Heart right ventricle (tissue), 16 donors: ENCODE measurements around the gene ENGASE. TPM values are rescaled to one million over a fixed set of nuclear protein-coding genes. Genes with fewer than 3 reads are reported as not detected.

Source experiments
- ATAC-seq, 8 donors: fragments of 200-7000 bp; cut with Tn5 transposase; one replicate each; pipeline ENCODE4 v1.9.1; 2020; ENCODE audit warnings: mild to moderate bottlenecking in 8 of 8, moderate library complexity in 8 of 8, moderate number of reproducible peaks in 1 of 8
- DNase-seq, 2 donors: peaks; one replicate each; pipeline ENCODE4 v3.0.0-alpha.2; 2020
- H3K27ac ChIP-seq, 10 donors: fragments of 200-600 bp; sonication (generic) in 2 of 10; one replicate each; pipeline versions ENCODE4 v1.5.0 to v1.8.0; 2020 to 2022; ENCODE audit warnings: mild to moderate bottlenecking in 3 of 10
- H3K27me3 ChIP-seq, 7 donors: fragments of 200-600 bp; one replicate each; pipeline ENCODE4 v1.8.0; 2021 to 2022; ENCODE audit warnings: mild to moderate bottlenecking in 2 of 7
- H3K36me3 ChIP-seq, 9 donors: fragments of 200-600 bp; sonication (generic) in 1 of 9; one replicate each; pipeline versions ENCODE4 v1.5.0 to v1.8.0; 2020 to 2022; ENCODE audit warnings: mild to moderate bottlenecking in 2 of 9
- H3K4me1 ChIP-seq, 9 donors: fragments of 200-600 bp; sonication (generic) in 1 of 9; one replicate each; pipeline versions ENCODE4 v1.5.0 to v1.8.0; 2020 to 2022; ENCODE audit warnings: mild to moderate bottlenecking in 4 of 9
- H3K4me3 ChIP-seq, 10 donors: fragments of 200-600 bp; sonication (generic) in 2 of 10; one replicate each; pipeline versions ENCODE4 v1.5.0 to v1.8.0; 2020 to 2022; ENCODE audit warnings: mild to moderate bottlenecking in 7 of 10, moderate library complexity in 2 of 10
- H3K9me3 ChIP-seq, 11 donors: fragments of 200-600 bp in 10 of 11; sonication (generic) in 2 of 11; one replicate each; pipeline versions ENCODE4 v1.5.0 to v1.8.0; 2013 to 2022; ENCODE audit warnings: mild to moderate bottlenecking in 2 of 11, control low read depth in 1 of 11, moderate library complexity in 1 of 11
- WGBS, 2 donors: extraction: QIAGEN DNeasy Blood & Tissue Kit; methylation state at CpG; one replicate each; pipeline ENCODE4 v1.1.7; 2013; ENCODE audit warnings: inconsistent platforms in 1 of 2; 5-methylcytosine and 5-hydroxymethylcytosine counted together
- intact Hi-C, 10 donors: fragments of 100-400 bp; cut with DNase I; formaldehyde crosslinking; loops; one replicate each; pipeline versions ENCODE4 v1.11.1 to v1.14.2; 2022
- polyA plus RNA-seq, 2 donors: library from polyadenylated mRNA; stranded (reverse); fragments of 200-250 nt; gene quantifications; one replicate each; pipeline ENCODE4 v1.2.3, GENCODE V29; 2013
- total RNA-seq, 10 donors: library from RNA; stranded (reverse); fragmentation: NEBNext Ultra II Directional in 3 of 10; extraction: Animal tissue kit (Norgen Biotek cat#: 25700) in 3 of 10; gene quantifications; one replicate each; pipeline versions ENCODE4 v1.2.1 to v1.2.4, GENCODE V29; 2021 to 2023
- TF ChIP-seq, protein P1 (sequence below), 9 donors: fragments of 200-600 bp; sonication (generic) in 2 of 9; IDR thresholded peaks; one replicate each; pipeline versions ENCODE4 v1.5.0 to v1.8.0; 2021 to 2022; ENCODE audit warnings: antibody characterized with exemption in 9 of 9, mild to moderate bottlenecking in 5 of 9, moderate library complexity in 1 of 9
- donor health status: Arrhythmogenic right ventricular cardiomyopathy.
- donor health status: ischemic (EF 13 %, LVEDD 7.1; RV severe dilation, severe dysfunction).
- donor health status: healthy with polysubstance abuse.
- donor health status: DM: no; HTN: yes; CAD: no.
- donor health status: DM: no; HTN: no; CAD: no.
- donor health status: ischemic (EF 25% LVEDD 6.9; RV normal size, moderate dysfunction).
- donor health status: ischemic (EF 25% LVEDD 5.7; RV mildly dilated, moderate dysfunction).
- donor health status: healthy.
- donor health status: DM: yes; HTN: yes; CAD: no.
- donor health status: Ischemic cardiomyopathy.
- donor health status: ischemic (EF 35%, LVEDD 5.7; RV mildly dilated, moderate dysfunction).
- donor health status: nonischemic (EF 11% LVEDD 7.7; RV severe dilation, severe dysfunction).
- donor health status: DM: yes; HTN: yes; CAD: no.
- donor health status: PGD.
- donor health status: ischemic (EF 29% LVEDD 5.4; RV normal size, mild dysfunction).
- donor health status: nonischemic (EF 23%, LVEDD 6.1; RV moderate dilation, normal function).

ENGASE gene
- total and polyA plus RNA-seq, 12 donors: 9.7 to 54.1 (median 26.6) TPM

DNA sequence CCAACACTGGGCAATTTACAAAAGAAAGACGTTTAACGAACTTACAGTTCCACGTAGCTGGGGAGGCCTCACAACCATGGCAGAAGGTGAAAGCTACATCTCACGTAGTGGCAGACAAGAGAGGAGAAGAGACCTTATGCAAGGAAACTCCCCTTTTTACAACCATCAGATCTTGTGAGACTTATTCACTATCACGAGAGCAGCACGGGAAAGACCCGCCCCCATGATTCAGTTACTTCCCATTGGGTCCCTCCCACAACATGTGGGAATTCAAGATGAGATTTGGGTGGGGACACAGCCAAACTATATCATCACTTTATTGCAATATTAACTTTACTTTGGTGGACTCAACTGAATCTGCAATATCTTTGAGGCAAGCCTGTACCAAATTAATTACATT lies 11.9 kb upstream of the ENGASE start:
- TF ChIP-seq, protein P1, sequence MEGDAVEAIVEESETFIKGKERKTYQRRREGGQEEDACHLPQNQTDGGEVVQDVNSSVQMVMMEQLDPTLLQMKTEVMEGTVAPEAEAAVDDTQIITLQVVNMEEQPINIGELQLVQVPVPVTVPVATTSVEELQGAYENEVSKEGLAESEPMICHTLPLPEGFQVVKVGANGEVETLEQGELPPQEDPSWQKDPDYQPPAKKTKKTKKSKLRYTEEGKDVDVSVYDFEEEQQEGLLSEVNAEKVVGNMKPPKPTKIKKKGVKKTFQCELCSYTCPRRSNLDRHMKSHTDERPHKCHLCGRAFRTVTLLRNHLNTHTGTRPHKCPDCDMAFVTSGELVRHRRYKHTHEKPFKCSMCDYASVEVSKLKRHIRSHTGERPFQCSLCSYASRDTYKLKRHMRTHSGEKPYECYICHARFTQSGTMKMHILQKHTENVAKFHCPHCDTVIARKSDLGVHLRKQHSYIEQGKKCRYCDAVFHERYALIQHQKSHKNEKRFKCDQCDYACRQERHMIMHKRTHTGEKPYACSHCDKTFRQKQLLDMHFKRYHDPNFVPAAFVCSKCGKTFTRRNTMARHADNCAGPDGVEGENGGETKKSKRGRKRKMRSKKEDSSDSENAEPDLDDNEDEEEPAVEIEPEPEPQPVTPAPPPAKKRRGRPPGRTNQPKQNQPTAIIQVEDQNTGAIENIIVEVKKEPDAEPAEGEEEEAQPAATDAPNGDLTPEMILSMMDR (IDR thresholded peaks at IDR 0.05): no peak
- intact Hi-C loops: no loop called here
- DNase-seq (no peak), ATAC-seq (no peak)
- H3K4me3 ChIP-seq: no peak overlapping the region
- no peaks in the 10 kb centered on the region for H3K36me3 ChIP-seq
- no peaks in the 10 kb centered on the region for H3K27me3 ChIP-seq
- 84 to 88% methylated on average over 7 of the region's 7 CpGs for WGBS, 2 donors
- no peak overlapping the region for H3K27ac ChIP-seq
- H3K4me1 ChIP-seq: peaks cover 0 to 9% (median 0%) of the 10 kb centered on the region in 9 donors
- peaks cover 0 to 7% (median 0%) of the 10 kb centered on the region in 11 donors for H3K9me3 ChIP-seq

DNA sequence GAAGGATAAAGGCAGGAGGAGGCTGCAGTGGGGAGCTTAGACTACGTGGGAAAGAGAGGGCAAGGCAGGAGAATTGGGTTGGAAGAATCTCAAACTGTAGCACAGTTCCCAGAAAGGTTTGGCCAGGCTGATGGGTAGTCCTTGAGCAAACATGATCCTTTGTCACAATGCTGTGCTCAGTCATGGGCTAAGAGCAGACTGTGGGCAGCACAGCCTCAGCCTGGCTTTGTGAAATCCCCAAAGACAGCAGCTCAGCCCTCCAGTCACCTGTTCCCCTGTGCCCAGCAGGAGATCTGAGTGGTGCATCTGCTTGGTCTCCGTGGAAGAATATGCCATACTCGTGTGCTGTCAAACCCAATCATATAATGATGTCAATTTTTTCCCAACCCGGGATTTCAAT lies 10.6 kb upstream of the ENGASE start:
- WGBS, 2 donors: 81 to 85% methylated on average over 4 of the region's 4 CpGs
- Histone ChIP-seq H3K27ac (no peak overlapping the region), H3K9me3 (no peaks in the 10 kb centered on the region), H3K36me3 (no peaks in the 10 kb centered on the region), H3K27me3 (no peaks in the 10 kb centered on the region), H3K4me3 (no peak overlapping the region), H3K4me1 (no peaks in the 10 kb centered on the region)
- DNase-seq: no peak
- TF ChIP-seq, protein P1 (IDR thresholded peaks at IDR 0.05): no peak
- no peak for ATAC-seq
- intact Hi-C loops: no loop called here

DNA sequence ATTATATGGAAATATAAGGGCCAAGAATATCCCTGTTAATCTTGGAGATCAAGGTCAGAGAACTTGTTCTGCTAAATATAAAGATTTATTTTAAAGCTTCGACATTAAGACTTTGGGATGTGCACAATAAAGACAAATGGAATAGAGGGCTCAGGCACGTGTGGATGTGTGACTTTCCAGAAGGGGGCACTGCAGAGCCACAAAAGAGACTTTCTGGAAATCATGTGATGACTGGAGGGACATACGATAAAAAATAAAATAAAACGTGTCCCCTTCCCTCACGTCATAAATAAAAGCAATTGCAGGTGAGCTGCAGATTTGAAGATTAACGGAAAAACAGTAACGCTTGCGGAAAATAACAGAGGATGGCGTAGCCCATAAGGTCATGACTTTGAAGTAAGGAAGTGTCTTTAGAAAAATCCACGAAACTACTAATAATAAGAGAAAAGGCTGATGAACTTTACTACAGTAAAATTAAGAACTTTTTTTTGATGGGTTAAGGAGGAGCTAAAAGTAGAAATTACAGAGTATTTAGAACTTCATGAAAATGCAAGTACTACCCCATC lies 9.4 kb upstream of the ENGASE start:
- DNase-seq: no peak
- no peaks in the 10 kb centered on the region for H3K27me3 ChIP-seq
- no peaks in the 10 kb centered on the region for H3K4me1 ChIP-seq
- peak in 1 of 8 donors; percentile 50 for ATAC-seq
- intact Hi-C loops: no loop called here
- TF ChIP-seq, protein P1 (IDR thresholded peaks at IDR 0.05): peak; percentile 27 to 74 (median 66)
- no peak overlapping the region for H3K4me3 ChIP-seq
- no peak overlapping the region for H3K27ac ChIP-seq
- WGBS, 2 donors: 37 to 45% methylated on average over 10 of the region's 10 CpGs
- H3K36me3 ChIP-seq: no peaks in the 10 kb centered on the region
- no peaks in the 10 kb centered on the region for H3K9me3 ChIP-seq

DNA sequence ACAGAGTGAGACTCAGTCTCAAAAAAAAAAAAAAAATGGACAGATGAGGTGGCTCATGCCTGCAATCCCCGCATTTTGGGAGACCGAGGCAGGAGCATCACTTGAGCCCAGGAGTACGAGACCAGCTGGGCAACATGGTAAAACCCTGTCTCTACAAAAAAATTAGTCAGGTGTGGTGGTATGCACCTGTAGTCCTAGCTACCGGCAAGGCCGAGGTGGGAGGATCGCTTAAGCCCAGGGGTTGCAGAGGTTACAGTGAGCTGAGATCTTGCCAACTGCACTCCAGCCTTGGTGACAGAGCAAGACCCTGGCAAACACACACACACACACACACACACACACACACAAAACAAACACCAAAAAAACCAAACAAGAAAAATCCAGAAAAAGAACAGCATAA lies 7.7 kb upstream of the ENGASE start:
- DNase-seq: no peak

More for the DNA sequence above, 7.7 kb upstream of the ENGASE start:
- no peaks in the 10 kb centered on the region for H3K36me3 ChIP-seq
- ATAC-seq: no peak
- H3K4me3 ChIP-seq: no peak overlapping the region
- TF ChIP-seq, protein P1 (IDR thresholded peaks at IDR 0.05): no peak
- WGBS, 2 donors: 89 to 93% methylated on average over 6 of the region's 6 CpGs
- H3K4me1 ChIP-seq: no peaks in the 10 kb centered on the region
- intact Hi-C loops: no loop called here
- H3K27me3 ChIP-seq: no peaks in the 10 kb centered on the region
- H3K9me3 ChIP-seq: no peaks in the 10 kb centered on the region
- H3K27ac ChIP-seq: no peak overlapping the region
